ENCODE results near the gene POM121C. TPM values are rescaled to one million over a fixed set of nuclear protein-coding genes. Genes with fewer than 3 reads are reported as not detected.

Gene POM121C
- total and polyA plus RNA-seq, 10 of the 15 experiments (the other 5 are each of a cell fraction or from before 2014, with no cell fraction given) = 6.3 to 62.8 (median 17.1) TPM

DNA sequence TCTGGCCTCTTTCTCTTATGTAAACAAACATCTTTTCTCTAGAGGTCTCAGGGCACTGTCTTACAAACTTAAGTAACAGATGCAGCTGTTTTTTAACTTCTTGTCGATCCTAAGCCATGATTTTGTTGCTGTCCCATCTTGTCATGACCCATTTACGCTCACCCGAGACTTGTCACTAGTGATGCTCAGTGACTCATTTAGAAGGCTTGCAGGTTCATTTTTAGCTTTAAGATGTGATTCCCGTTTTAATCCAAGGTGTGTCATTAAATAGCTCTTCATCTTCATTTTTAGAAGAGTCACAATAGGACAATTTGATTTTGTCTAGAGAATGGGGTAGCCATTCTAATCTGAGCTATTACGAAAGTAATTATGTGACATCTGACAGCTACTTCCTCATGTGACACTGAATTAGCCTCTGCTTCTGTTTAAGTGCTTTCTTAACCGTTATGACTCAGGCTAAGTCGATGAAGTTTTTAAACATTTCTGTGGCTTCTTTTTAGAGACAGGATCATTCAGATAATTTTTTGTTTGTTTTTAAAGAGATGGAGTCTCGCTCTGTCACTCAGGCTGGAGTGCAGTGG, 48.7 kb upstream of the POM121C start (continued):
- TF ChIP-seq ZBTB11 (CRISPR knock-in tag; IDR thresholded peaks at IDR 0.05) = no peak
- TF ChIP-seq CREM (IDR thresholded peaks at IDR 0.05; ENCODE audit: low read depth) = peak; percentile 61; the same call in 1 of the 2 replicates
- 0 out of 2 replicates have a peak, but pooled peaks have one; percentile 26 for TF ChIP-seq ZBED1 (IDR thresholded peaks at IDR 0.05; ENCODE audit: borderline replicate concordance)
- TF ChIP-seq ZNF622 (IDR thresholded peaks at IDR 0.05) = no peak
- TF ChIP-seq MTA2 (IDR thresholded peaks at IDR 0.05; ENCODE audit: low read depth) = peak; percentile 80
- TF ChIP-seq ZNF217 (IDR thresholded peaks at IDR 0.05) = no peak
- TF ChIP-seq MXI1 (IDR thresholded peaks at IDR 0.05; ENCODE audit: low read depth, low read length) = no peak
- TF ChIP-seq POLR2AphosphoS5 (IDR thresholded peaks at IDR 0.05; ENCODE audit: low read length) = no peak
- no peak for TF ChIP-seq RCOR1 (conservative IDR thresholded peaks at IDR 0.05; ENCODE audit: low read depth, low read length)
- TF ChIP-seq MTA3 (IDR thresholded peaks at IDR 0.05; ENCODE audit: borderline replicate concordance, low read length) = no peak
- no peak for TF ChIP-seq CEBPZ (IDR thresholded peaks at IDR 0.05; ENCODE audit: low read depth, low read length)
- no peak for TF ChIP-seq PRDM15 (CRISPR knock-in tag; IDR thresholded peaks at IDR 0.05)
- TF ChIP-seq KAT2A (conservative IDR thresholded peaks at IDR 0.05; ENCODE audit: control insufficient read depth, low read depth, low read length) = no peak
- no peak for TF ChIP-seq EGR1 (IDR thresholded peaks at IDR 0.05; ENCODE audit: borderline replicate concordance in 1 of 2, low read depth in 2 of 2, low read length in 2 of 2)
- TF ChIP-seq PKNOX1 (IDR thresholded peaks at IDR 0.05) = peak; percentile 88
- TF ChIP-seq SREBF2 (IDR thresholded peaks at IDR 0.05; ENCODE audit: low read length) = no peak
